Uterus (tissue), 2 donors: Measurements from ENCODE around the gene ST7.

Experiments used
- POLR2A ChIP-seq, 2 donors: fragments of 450-650 bp; IDR thresholded peaks; one replicate each; pipeline ENCODE4 v1.6.1; 2016; ENCODE audit warnings: antibody characterized with exemption in 2 of 2, mild to moderate bottlenecking in 1 of 2, moderate library complexity in 1 of 2
- TF ChIP-seq, protein P1 (sequence below), 4 experiments: fragments of 200-600 bp in 2 of 4; fragments of 450-650 bp in 2 of 4; sonication (generic) in 2 of 4; IDR thresholded peaks; one replicate each; pipeline ENCODE4 v1.5.1; 2016 to 2019; ENCODE audit warnings: antibody characterized with exemption in 4 of 4, mild to moderate bottlenecking in 2 of 4, moderate library complexity in 1 of 4

DNA sequence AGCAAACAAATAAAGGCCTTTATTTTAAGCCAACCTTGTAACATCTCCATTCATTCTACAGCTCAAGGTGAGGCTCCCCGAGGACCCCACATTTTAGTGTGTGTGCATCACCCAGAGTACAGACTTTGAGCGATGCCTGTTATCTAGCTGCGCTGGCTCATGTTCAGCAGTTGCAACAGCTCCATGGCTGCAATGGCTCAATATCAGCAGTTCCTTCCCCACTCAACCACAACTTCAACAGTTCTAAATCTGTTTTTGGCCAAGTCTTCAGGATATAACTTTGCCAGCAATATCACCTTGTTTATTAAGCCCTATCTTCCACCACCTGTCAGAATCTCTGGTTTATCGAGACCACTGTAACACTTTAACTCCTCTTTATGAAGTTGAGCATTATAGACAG, 273.8 kb downstream of the ST7 start:
- TF ChIP-seq, protein P1, sequence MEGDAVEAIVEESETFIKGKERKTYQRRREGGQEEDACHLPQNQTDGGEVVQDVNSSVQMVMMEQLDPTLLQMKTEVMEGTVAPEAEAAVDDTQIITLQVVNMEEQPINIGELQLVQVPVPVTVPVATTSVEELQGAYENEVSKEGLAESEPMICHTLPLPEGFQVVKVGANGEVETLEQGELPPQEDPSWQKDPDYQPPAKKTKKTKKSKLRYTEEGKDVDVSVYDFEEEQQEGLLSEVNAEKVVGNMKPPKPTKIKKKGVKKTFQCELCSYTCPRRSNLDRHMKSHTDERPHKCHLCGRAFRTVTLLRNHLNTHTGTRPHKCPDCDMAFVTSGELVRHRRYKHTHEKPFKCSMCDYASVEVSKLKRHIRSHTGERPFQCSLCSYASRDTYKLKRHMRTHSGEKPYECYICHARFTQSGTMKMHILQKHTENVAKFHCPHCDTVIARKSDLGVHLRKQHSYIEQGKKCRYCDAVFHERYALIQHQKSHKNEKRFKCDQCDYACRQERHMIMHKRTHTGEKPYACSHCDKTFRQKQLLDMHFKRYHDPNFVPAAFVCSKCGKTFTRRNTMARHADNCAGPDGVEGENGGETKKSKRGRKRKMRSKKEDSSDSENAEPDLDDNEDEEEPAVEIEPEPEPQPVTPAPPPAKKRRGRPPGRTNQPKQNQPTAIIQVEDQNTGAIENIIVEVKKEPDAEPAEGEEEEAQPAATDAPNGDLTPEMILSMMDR (IDR thresholded peaks at IDR 0.05), result no peak
- TF ChIP-seq POLR2A (IDR thresholded peaks at IDR 0.05), result no peak
